Epithelial cell of proximal tubule (primary cell): ENCODE measurements around the gene C11orf58. TPM values are rescaled to one million over a fixed set of nuclear protein-coding genes. Genes with fewer than 3 reads are reported as not detected.

Experiments
- DNase-seq: peaks from one replicate; pipeline ENCODE4 v3.0.0-alpha.2; 2011; ENCODE audit warnings: low read depth
- H3K4me3 ChIP-seq: 2 replicates; pipeline ENCODE4 v1.5.1; 2011; ENCODE audit warnings: low read depth, mild to moderate bottlenecking, low read length
- CTCF ChIP-seq: conservative IDR thresholded peaks from 2 replicates; pipeline ENCODE4 v1.5.1; 2012; ENCODE audit warnings: low read depth, mild to moderate bottlenecking, low read length
- total RNA-seq: library from RNA; depleted of rRNA; stranded (reverse); fragments of >200 nt; gene quantifications from 2 replicates; pipeline ENCODE4 v1.2.3, GENCODE V29; 2015

Gene C11orf58
- total RNA-seq, 1 donor from 2014 or later: 166 TPM

GRCh38 chr11:16778876-16779275 lies 40.4 kb downstream of the C11orf58 start:
- DNase-seq: no peak
- TF ChIP-seq CTCF: no peak

GRCh38 chr11:16779436-16779835 lies 41.0 kb downstream of the C11orf58 start:
- DNase-seq: no peak
- no peak for TF ChIP-seq CTCF
- no peak overlapping the region for H3K4me3 ChIP-seq

More at GRCh38 chr11:16778876-16779275, 40.4 kb downstream of the C11orf58 start:
- H3K4me3 ChIP-seq: no peak overlapping the region

GRCh38 chr11:16780146-16780545 lies 41.7 kb downstream of the C11orf58 start:
- no peak for DNase-seq
- H3K4me3 ChIP-seq: no peak overlapping the region
- TF ChIP-seq CTCF: no peak

GRCh38 chr11:16780698-16781550 lies 42.5 kb downstream of the C11orf58 start:
- H3K4me3 ChIP-seq: no peak overlapping the region
- no peak for DNase-seq
- TF ChIP-seq CTCF: no peak

- TF ChIP-seq CTCF: no peak
- DNase-seq: no peak
- H3K4me3 ChIP-seq: no peak overlapping the region
These were observed 43.8 kb downstream of the C11orf58 start for GRCh38 chr11:16781936-16782919.

- H3K4me3 ChIP-seq: no peak overlapping the region
- no peak for DNase-seq
- no peak for TF ChIP-seq CTCF
These were observed 44.9 kb downstream of the C11orf58 start for GRCh38 chr11:16783321-16783801.
